A549 (cell line): Measurements from ENCODE around the gene DCBLD1.

Experiments used
- CTCF ChIP-seq: fragments of >200 bp; sonication (Bioruptor Twin); formaldehyde crosslinking; IDR thresholded peaks from 3 replicates; pipeline ENCODE4 v1.5.1; 2016
- EHF ChIP-seq: fragments of 250-450 bp; sonication (Bioruptor Pico); IDR thresholded peaks from 2 replicates; pipeline ENCODE4 v1.5.0; 2020; ENCODE audit warnings: mild to moderate bottlenecking
- RCOR1 ChIP-seq: fragments of 150-350 bp; IDR thresholded peaks from 2 replicates; pipeline ENCODE4 v1.6.1; 2014; ENCODE audit warnings: antibody characterized with exemption, low read length, low read depth
- SMC3 ChIP-seq: fragments of >200 bp; sonication (Bioruptor Twin); formaldehyde crosslinking; IDR thresholded peaks from 3 replicates; pipeline ENCODE4 v1.6.1; 2018; ENCODE audit warnings: inconsistent platforms

DNA sequence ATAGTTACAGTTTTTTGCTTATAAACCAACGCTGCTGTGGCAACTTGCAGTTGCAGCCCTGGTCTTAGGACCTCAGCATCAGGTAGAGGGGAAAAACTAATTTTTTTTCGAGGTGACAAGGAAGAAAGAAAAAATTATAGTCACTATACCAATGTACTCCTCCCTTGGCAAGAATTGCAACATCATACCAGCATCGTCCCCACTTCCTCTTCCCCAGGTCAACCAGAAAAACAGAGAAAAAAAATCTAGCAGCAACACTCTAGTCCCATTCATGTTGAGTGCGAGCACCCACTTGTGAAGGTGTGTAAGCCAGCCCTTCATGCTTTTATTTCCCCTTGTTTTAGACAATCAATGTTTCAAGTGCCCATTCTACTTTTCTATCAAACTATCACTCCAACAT lies 13.1 kb upstream of the DCBLD1 start:
- TF ChIP-seq SMC3, result no peak
- TF ChIP-seq EHF (CRISPR knock-in tag), result no peak
- no peak for TF ChIP-seq RCOR1
- TF ChIP-seq CTCF, result no peak
